Stimulated activated CD8-positive, alpha-beta memory T cell treated with anti-CD3 and anti-CD28 coated beads, Interleukin-7, amount 100 ng/mL, for 24 hours (primary cell): ENCODE measurements around the gene KCTD18.

Experiments
- DNase-seq: peaks from one replicate; pipeline ENCODE4 v3.0.0-alpha.2; 2020; ENCODE audit warnings: low read depth

Gene KCTD18

DNA sequence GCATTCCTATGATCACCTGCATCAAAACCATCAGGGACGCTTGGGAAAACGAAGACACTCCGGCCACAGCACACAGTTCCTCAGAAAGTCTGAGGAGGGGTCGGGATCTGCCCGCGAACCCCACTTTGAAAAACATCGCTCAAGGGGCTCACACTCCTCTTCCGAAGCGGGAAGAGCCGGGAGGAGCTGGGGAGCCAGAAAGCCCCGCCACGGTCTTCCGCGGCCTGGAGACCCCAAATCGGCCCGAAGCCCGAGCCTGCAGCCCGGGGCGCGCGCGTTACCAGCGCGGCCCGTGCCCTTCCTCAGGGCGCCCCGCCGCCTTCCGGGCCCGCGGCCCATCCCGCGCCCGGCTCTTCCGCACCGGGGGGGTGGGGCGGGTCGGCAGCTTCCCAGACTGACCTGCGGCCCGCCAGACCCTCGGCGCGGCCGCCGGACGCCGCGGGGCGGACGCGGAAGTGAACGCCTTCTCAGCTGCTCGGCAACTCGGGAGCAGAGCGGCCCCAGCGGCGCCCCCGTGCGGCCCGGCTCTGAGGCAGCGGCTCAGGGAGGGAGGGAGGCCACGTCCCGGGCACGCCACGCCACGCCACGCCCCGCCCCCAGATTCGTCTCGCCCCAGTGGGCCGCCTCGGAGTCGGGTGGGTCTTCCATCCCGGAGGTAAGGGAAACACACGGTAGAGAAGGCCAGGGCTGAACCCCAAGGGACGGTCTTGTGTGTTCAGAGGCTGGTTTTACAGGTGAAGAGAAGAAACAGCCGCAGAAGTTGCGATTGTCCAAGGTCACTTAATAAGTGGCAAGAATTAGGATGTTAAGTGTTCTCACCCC lies at the start of gene KCTD18:
Gene KCTD18, minus strand, starts transcription at position 457 of the 822 bp plus-strand sequence. CDS start 3,052 bp downstream, outside the sequence.
- peak; percentile 78 for DNase-seq

DNA sequence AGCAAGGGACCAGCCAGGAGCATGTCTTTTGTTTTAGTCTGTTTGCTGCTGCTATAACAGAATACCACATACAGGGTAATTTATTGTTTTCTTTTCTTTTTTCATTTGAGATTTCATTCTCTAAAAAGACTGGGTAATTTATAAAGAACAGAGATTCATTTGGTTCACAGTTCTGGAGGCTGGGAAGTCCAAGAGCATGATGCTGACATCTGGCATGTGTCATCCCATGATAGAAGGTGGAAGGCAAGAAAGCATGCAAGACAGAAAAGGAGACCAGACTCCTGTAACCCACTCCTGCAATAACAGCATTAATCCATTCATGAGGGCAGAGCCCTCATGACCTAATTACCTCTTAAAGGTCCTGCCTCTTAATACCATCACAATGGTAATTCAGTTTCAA lies 30.9 kb upstream of the KCTD18 start:
- no peak for DNase-seq

DNA sequence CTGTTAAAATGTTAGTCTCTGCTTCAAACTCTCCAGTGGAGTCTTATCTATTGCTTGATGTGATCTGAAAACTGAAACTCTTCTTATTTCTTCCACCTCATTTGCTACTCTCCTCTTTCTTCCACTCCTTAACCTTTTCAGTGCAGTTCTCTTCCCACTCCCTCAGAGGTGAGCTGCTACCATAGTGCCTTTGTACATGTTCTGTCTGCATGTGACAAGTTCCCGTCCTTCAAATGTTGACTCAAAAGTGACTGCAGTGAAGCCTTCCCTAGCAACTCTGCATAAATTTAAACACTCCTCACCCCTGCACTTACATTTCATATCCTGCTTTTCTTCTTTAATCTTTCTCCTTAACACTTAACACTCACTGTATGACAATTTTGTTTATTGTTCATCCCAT lies 28.3 kb upstream of the KCTD18 start:
- DNase-seq, result no peak

DNA sequence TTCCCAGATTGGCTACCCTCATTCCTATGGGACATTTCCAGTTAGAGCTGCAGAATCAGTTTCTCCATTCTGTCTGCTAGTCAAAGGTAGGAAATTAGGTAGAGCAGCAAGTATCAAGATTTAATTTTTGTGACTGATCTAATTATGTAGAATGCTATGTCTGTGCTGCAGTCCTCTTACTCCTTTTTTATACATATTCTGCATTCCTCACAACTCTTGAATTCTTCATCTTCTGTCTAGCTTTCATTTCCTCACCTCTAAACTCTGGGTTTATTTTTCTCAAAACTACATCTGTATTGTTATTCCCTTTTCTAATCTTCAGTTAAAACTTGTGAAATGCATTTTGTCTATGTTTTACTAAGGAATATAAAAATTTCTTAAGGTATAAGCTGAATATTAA lies 24.7 kb upstream of the KCTD18 start:
- no peak for DNase-seq

DNA sequence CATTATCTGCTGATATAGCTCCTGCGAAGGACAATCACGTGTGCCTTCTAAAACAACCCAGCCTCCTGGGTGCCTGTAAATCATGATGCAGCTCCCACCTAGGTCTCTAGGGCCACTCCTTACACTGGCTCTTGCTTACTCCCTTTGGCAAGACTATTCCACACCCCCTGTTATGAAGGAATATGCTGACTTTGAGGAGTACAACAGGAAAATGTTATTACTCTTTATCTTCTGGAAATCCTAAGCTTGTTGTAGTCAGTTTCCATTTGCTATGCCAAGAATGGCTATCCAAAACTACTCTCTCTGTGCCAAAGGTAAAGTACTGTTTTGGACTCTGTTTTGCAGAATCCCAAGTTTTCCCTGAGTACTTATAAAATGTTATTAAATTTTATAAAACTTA lies 23.9 kb upstream of the KCTD18 start:
- DNase-seq, result no peak

DNA sequence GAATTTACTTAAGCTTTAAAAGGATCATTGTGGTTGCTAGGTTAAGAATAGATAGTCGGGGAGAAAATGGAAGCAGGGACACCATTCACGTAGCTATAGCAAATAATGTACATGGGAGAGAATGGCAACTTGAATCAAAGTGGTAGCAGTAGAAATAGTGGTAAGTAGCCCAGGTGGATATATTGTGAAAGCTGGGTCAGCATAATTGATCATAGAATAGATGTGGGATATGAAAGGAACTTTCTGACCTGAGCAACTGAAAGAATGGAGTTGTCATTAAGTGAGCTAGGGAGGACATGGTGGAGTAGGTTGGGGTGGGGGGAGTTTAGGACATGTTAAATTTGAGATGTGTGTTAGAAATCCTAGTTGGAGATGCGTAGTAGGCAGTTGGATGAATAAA lies 18.4 kb upstream of the KCTD18 start:
- DNase-seq, result no peak

DNA sequence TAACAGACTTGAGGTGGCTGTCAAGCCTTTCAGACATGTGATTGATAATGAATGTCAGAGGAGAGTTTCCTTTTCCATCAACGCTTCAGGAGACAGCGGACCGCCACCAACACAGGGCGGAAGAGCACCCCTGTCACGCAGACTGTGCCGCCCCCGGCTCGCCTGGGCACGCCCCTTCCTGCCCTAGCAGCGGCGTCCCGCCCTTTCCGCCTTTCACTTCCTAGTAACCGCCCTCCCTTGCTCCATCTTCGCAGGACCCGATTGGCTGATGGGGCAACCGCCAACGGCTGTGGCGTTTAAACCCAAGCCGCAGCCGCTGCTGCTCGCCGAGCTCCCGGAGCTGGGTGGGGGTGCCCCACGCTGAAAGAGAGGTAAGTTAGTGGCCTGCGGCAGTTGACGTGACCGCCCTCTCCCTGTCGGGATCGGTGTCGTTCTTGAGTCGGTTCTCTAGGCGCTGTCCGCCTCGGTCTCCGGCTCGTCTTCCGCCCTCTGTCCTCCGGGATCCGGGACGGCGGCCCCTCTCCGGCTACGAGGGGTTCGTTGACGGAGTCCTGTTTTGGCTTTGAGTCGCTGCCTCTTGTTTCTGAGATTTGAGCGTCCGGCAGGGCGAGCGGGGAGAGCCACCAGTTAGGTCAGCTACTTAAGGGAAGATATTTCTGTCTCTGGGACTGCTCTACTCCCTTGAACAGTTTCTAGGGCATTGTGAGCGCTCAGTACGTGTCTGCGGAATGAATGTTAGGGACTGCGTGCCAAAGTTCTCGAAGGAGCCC lies 16.2 kb upstream of the KCTD18 start, which contains the start of gene SGO2:
Gene SGO2, plus strand, starts transcription at position 326 of the 770 bp plus-strand sequence. CDS start 6,769 bp downstream, outside the sequence.
- peak; percentile 91 for DNase-seq

DNA sequence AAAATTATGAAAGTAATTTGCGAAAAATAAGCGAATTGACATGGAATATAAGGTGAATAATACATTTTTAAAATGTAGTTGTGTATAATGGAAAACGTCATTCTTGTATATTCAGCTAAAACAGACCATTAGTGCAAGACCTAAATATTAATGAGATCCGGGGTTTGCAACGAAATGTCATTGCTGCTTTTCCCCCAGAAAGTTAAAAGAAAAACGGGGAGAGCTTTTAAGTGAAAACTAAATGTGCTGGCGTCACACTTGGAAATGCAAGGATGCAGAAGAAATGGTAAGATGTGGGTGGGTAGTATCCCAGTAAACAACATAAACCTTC lies 15.6 kb upstream of the KCTD18 start:
- no peak for DNase-seq

DNA sequence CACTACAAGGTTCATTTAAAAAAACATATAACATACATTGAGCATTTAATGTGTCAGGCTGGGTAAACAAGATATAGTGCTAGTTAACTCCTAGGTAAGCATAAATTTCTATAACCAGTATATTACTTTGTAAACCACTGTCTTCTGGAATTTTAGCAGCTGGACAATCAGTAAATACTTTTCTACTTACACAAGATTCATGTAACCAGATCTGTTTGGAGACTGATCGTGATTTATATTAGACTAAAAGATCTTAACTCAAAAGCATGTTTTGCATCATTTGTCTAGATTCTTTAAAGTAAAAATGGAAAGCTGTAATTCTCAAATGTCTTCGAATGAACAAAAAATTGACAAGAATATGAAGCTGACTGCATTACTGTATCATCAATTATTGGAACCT lies 15.2 kb upstream of the KCTD18 start:
- DNase-seq, result no peak

DNA sequence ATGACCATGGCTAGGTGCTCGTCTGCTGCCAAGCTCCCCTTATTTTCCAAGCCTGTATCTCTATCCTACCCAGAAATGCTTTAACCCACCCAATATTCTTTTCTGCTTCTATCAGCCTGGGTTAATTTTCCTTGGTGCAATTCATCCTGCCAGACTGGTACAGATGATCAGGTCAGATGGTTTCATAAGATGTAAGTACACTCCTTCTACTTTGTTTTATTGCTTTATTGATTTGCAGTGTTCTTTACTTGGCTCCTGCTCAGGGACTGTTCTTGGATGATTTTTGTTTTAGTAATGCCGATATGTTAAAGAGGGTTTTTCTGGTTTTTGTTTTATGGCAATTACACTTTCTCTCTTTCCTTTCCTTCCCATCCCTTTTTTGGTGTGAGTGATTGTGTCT lies 13.7 kb upstream of the KCTD18 start:
- DNase-seq, result no peak

DNA sequence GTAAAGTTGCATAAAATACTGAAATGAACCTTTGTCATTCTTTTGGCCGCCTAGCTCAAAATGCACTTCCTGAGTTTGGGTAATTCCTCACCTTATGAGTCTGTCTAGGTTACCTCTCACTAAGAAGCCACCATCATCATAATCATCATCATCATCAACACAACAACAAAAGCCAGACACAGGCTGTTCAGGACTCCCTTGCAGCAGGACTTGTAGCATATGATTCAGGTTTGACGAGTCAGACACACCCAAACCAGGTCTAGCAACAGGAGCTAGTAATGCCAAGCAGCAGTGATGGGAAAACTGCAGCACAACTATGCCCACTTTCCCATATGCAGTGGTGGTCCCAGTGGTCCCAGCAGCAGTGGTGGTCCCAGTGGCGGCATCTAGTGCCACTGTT lies 13.3 kb upstream of the KCTD18 start:
- DNase-seq, result no peak

DNA sequence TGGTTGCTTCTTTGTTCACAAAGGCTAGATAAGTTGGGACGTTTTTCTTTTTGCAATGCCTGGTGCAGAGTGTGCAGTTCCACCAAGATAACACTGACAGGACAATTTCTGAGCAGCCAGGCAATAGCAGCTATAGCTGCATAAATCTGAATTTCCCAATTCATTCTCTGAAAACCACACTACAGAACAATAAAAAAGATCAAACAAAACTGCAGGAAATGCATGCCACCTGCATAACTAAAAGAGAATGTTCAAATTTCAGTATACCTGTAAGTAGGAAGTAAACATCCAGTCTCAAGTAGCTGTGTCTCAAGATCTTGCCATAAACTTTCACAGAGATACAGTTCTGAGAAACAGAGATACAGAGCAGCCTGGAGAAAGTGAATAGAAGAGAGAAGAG lies 5.3 kb upstream of the KCTD18 start:
- DNase-seq, result no peak

DNA sequence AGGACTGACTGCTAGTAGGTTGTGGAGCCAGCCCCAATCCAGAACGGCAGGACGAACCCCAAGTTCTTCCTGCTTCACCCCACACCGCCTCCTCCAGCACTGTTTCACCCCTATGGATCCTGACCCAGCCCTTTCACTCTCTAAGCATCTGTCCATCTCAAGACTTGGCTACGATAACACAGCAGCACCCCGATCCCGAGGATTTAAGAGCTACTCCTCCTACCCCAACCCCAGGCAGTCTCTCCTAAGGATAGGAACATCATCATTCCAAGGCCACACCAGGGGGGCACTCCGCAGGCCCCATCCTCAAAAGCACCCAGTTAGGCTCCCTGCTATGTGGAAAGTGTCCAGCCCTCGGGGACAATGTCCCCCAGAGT lies 645 bp downstream of the KCTD18 start:
- DNase-seq, result no peak

DNA sequence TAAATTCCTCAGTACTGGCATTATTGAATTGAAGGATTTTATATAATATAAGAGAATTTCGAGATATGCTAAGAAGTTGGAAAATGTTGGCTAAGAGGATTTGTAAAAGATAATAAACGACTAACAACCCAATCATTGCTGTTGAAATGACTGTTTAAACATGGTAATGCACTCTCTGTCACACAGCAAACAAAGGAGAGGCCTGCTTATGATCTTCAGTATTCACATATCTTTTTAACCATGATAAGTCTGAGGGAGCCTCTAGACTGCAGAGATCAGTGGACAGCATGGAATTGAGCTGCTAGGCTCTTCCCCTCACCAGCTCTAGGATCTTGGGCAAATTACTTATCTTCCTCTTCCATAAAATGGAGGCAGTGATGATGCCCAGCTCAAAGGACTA lies 2.7 kb downstream of the KCTD18 start:
- DNase-seq, result no peak

DNA sequence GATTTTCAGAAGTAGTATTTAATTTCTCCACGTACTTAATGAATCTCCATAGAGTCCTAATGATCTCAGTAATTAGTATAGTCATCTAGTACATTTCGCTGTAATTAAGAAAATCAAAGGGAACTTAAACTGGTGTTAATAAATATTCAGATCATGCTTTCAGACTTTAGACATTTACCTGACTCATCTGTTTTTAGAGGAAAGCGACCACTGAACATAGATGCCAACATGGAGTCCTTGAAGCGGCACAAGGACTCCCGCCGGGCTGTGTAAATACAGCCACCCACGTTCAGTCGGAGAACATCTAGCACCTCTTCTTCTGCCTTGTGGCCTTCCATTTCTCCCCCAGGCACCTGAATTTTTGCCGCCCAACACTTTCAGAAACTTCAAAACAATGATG lies 3.2 kb downstream of the KCTD18 start:
- DNase-seq, result no peak

DNA sequence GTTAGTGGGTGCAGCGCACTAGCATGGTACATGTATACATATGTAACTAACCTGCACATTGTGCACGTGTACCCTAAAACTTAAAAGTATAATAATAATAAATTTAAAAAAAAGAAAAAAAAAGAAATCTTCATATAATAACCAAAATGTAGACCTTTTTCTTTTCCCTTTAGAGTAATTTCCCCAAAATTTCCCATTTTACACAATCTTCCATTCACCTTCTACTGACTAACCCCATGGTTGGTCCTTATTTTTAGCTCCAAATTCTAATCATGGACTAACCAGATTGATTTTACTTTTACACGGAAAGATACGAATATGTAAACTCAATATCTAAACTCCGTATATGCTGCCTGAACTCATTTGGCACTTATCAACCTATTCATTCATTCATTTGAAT lies 7.7 kb downstream of the KCTD18 start:
- no peak for DNase-seq

DNA sequence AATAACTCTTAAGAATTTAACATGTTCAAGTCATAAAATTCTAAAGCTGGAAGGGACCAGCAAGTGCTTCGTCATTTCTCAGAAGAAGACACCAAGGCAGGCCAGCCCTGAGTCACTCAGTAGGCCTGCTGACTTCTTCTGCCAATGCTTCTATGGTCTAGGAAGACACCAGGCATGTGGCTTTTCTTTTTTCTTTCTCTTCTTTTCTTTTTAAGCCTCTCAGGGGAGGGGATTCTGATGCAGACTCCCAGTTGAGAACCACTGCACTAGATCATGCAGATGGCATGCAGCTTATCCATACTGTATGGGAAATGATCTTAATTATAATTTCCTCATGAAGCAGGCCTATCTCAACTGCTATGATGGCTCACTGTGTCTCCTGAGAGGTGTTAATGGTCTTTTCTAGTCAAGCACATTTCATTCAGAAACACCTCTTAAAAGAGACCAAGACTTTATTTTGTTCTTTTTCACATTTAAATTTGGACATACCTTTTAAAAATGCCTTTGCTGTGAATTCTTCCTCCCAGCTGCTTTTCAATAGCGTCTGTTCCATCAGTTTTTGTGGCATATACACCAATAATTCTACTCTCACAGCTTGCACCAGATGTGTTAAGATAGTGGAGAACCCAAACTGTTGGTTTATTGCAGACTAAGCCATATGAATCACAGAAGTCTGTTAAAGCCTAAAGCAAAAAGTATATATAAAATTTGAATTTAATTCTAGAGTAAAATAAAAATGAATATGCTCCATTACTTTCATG lies 11.3 kb downstream of the KCTD18 start:
- DNase-seq, result no peak

DNA sequence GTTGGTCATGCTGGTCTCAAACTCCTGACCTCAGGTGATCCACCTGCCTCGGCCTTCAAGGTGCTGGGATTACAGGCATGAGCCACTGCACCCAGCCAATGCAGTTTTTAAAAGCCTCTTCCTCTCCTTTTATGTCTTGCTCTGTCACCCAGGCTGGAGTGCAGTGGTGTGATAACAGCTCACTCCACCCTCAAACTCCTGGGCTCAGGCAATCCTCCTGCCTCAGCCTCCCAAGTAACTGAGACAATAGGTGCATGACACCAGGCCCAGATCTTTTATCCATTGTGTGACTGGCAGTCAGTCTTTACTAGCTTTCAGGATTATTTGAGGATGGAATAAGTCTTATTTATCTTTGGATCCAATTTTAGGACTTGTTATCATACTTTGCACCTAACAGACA lies 13.2 kb downstream of the KCTD18 start:
- DNase-seq, result no peak

DNA sequence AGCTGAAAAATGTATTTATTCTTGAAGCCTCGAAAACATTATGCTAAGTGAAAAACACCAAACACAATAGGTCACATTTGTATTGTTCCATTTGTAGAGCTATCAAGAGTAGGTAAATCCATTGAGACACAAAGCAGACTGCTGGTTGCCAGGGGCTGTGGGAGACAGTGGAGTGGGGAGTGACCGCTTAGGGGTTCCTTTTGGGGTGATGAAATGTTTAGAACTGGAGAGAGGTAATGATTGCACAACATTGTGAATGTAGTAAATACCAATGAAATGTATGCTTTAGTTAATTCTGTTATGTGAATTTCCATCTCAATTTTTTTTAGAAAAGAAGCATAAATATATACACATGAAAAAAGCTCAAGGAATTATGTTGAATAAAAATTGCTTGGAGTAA lies 15.8 kb downstream of the KCTD18 start:
- DNase-seq, result no peak

DNA sequence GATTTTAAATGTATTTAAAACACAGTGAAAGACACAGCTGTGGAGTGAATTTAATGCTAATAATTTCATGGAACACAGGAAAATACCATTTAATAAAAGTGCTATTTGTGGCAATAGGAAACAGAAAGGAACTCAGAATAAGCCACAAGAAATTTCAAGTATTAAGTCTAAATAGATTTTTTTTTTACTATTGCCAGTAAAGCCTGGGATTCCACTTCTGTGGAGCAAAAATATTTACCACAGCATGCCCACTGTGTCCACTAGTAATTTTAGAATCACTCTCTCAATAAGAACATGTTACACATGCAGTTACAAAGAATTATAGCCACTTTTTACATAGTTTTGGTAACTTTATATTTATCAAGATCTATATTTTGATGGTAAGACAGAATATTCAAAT lies 17.2 kb downstream of the KCTD18 start:
- DNase-seq, result no peak

DNA sequence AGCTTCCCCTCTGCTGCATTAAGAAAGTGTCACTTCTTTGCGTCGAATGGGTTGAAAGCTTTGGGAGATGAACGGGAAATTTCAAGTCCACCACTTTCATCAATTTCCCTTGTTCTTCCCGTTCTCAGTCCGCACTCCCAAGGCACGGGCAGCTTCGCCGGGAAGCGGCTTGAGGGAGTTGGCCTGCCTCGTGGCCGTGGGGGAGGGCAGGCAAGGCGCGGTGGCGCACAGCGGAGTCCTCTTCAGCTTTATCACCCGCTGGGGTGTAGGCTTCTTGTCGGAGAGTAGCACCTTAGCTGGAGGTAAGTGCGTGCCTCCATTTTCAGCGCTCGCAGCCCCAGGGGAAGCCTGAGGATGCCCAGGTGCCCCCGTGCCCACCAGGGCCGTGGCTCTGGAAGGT lies 19.9 kb downstream of the KCTD18 start:
- DNase-seq, result no peak

DNA sequence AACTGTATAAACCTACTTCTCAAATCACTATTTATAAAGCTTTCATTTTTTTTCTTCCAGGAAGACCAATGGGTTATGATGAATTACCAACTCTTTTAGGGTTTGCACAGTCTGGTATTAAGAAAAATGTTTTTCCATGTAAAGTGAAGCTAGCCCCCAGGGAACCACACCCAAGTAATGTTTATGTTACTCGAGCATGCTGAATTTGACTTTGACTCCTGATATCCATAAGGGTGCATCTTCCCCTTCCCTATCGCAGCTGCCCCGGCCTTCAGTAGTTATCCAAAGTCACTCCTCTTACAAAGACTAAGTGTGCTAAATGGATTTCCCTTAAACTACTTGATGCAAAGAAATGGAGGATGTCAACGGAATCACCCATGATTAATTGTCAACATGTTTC lies 21.7 kb downstream of the KCTD18 start:
- DNase-seq, result no peak

DNA sequence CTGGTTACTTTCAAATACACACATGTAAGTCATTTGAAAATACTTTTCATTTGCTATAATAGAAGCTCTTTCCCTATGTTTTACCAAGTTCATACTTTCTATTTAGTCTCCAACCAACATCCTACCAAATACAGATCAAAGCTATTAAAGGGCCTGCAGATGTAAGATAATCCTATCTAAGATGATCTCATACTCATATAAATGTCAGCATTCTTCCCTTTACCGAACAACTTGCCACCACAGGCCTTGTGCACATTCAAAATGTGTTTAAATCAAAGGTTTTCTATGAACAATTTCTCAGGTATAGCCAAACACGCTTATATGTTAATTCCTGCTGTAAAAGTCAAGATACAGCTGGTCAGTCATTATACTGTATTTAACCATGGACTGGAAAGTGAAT lies 23.3 kb downstream of the KCTD18 start:
- DNase-seq, result no peak
